NCI-H187 treated with DMSO at 0.1 percent for 48 hours (cell line): ENCODE results near the gene CSTF3.
"Not testable (repeated sequence)": the region's sequence is repeated elsewhere in the genome, so short reads cannot be mapped to it uniquely, and the experiment has no call there.

ENCODE experiments used
- DNase-seq: peaks from one replicate; lab custom pipeline; 2025; lab: John Stamatoyannopoulos, UW

The CSTF3 gene

DNA sequence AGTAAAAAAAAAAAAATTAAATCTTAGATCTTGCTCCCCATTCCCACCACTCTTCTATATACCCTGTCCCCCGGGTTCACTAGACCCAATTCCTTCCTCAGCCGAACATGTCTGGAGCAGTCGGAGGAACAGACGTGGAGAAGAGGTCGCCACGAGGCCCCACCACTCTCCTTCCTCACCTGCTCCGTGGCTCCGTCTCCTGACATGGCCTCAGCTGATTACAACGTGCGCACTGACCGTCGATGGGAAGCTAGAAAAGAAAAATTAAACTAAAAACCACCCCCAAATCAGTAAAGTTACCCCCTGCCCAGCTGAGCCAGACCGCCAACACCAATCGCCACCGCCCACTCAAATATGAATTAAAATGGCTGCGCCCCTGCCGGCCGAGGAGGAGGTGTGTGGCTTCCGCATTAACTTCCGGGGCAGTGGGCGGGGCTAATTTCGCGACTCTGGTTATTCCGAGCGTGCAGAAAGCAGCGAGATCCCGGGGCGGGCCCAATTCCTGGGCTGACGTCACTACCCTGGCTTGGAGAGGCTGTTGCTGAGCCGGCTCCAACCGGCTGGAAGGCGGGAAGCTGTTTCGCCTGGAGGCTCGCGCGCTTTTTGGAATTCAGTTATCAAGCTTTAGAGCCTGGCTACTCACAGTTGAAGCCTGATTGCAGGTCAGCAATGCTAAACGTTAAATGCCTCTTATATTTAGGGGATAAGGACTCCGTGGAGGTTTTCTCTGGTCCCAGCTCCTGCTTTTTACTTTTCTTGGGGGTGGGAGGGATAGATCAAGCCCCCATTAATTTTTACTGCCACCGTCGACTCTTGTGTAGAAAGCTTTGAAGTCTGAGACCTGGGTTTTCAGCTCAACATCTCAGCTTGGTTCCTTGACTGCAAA, at the start of gene CSTF3:
Gene CSTF3 (minus strand): TSS at position 361 of the 886 bp plus-strand sequence. CDS start 155 bp downstream, at position 206.
- peak; percentile 96 for DNase-seq

- no peak for DNase-seq
These were observed 46.9 kb upstream of the CSTF3 start for GRCh38 chr11:33208150-33208549.

- no peak for DNase-seq
These were observed 46.2 kb upstream of the CSTF3 start for GRCh38 chr11:33207408-33207985.

DNA sequence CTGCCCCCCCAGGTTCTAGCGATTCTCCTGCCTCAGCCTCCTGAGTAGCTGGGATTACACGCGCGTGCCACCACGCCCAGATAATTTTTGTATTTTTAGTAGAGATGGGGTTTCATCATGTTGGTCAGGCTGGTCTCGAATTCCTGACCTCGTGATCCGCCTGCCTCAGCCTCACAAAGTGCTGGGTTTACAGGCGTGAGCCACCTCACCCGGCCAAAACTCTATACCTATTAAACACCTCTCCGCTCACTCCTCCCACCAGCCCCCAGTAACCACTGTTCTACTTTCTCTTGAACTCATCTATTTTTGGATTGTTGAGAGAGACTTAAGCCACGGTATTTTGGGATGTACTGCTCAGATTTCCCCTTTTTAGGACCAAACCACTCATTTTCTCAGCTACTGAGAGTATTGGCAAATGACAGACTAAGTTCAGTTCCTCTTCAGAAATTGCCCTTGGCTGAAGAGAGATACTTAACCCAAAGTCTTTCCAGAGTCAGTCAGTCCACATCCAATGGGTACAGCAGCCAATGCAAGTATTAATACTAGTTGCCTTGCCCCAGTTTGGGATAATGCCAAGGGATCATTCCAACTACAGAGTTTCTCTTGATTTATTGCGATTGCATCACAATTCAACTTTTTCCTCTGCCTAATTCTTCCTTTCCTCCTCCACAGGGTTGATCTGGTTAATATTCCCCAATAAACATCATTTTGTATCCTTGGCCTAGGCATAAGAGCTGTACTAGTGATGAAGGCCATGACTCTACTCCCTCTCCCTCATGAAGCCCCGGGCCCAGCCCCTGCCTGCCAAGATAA, 36.8 kb upstream of the CSTF3 start:
- DNase-seq: no peak

GRCh38 chr11:33195462-33196173, 34.3 kb upstream of the CSTF3 start:
- DNase-seq: no peak

GRCh38 chr11:33194455-33194854, 33.2 kb upstream of the CSTF3 start:
- no peak for DNase-seq

GRCh38 chr11:33191467-33191866, 30.2 kb upstream of the CSTF3 start:
- DNase-seq: no peak

DNA sequence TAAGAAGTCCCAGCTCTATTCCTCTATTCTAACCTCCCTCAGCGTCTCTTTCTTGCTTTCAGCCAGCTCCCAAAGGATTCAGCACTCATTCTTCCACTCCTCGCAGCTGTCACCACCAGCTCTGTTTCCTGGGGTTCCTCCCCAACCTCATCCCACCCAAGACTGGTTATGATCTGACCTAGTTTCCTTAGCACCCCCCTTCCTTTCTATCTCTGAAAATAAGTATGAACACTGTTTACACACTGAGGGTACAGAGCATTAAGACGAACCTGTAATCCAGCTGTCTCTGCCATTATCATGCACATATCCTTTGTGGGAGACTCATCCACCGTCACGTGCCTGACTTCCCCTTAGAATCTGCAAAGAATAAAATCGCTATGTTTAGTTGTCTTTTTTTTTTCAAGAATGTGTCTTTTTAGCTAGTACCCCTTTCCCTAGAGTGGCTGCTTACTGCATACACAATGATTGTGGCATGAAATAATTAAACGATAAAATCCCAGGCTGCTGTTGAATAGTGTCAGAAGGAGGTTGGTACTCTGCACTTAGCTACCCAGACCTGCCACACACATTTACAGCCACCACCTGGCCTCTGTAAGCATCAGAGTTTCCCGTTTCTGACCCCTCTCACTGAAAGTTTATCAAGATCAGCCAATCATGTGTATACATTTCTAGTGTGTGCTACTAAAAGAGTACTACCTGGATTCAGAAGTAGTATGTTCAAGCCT, 26.9 kb upstream of the CSTF3 start:
- no peak for DNase-seq

- no peak for DNase-seq
These were observed 24.5 kb upstream of the CSTF3 start for GRCh38 chr11:33185756-33186155.

- no peak for DNase-seq
These were observed 21.1 kb upstream of the CSTF3 start for GRCh38 chr11:33182246-33182878.

DNA sequence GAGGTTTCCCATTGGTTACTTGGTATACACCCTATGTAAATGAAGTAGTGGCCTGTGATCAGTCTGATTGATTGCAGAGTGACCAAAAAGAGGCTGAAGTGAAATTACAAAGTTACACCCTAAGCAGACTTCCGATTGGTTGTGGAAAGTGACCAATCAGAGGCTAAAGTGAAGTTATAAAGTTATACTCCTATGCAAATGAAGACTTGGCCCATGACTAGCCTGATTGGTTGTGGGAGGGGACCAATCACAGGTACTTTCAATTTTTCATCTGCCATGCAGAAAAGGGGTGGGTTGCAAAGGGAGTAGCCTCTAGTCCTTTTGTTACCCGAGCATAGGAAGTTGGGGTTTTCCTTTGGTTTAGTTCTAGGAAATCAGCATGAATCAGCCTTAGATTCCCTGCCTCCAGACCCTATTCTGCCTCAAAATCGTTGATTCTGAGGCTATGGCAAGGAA, 18.1 kb upstream of the CSTF3 start:
- no peak for DNase-seq

DNA sequence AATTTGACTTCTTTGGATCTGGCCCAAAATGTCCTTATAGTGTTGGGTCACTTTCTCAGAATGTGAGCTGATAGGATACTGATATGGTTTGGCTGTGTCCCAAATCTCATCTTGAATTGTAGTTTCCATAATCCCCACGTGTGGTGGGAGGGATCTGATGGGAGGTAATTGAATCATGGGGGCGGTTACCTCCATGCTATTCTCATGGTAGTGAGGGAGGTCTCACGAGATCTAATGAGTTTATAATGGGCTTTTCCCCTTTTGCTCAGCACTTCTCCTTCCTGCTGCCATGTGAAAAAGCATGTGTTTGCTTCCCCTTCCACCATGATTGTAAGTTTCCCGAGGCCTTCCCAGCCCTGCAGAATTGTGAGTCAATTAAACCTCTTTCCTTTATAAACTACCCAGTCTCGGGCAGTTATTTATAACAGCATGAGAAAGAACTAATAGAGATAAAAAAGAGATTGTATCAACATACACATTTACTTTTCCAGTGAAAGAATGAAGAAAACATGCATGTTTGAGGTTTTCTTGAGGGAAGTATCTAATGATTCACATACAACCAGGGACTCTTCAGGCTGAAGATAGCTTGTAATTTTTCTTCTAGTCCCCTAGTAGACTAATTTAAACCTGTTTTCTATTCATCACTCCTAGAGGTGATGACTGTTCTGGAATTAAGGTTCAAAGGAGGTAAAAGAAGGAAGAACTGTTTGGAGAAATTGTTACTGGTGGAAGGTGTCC, 17.3 kb upstream of the CSTF3 start:
- DNase-seq: no peak

GRCh38 chr11:33177676-33178336, 16.5 kb upstream of the CSTF3 start:
- DNase-seq: no peak

GRCh38 chr11:33176760-33177159, 15.5 kb upstream of the CSTF3 start:
- DNase-seq: not testable (repeated sequence)

- no peak for DNase-seq
These were observed 11.7 kb upstream of the CSTF3 start for GRCh38 chr11:33172996-33173395.

- no peak for DNase-seq
These were observed 11.1 kb upstream of the CSTF3 start for GRCh38 chr11:33172345-33172744.

- no peak for DNase-seq
These were observed 10.0 kb upstream of the CSTF3 start for GRCh38 chr11:33171251-33171650.

DNA sequence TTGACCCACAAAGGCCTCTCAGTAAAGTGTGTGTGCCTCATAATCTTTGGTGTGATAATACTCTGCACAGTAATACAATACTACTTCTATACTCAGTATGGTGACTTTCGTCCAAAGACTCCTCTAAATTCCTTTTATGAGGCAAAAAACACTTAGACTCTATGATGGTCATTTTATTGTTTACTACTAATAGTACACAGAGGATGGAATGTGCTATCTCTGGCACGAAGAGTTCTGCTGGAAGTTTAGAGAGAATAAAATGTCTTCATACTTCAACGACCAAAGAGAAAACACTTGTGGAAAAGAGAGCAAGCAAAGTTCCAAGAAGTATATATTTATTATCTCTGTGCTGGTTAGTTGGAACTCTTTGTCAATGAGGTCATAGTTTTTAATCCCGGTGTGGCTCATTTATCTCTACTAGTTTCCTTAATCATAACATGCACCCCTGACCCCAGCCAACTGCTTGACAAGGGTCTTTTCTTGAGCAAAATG, 7.5 kb upstream of the CSTF3 start:
- DNase-seq: no peak

GRCh38 chr11:33162831-33163230, 1.6 kb upstream of the CSTF3 start:
- no peak for DNase-seq
